NCI-H2107 treated with DMSO at 0.1 percent for 48 hours (cell line): Measurements from ENCODE around the gene CAMTA2.
"Not testable (repeated sequence)": the region's sequence is repeated elsewhere in the genome, so short reads cannot be mapped to it uniquely, and the experiment has no call there.

Experiments used
- DNase-seq: peaks from one replicate; lab custom pipeline; 2025; ENCODE audit not compliant: unreplicated experiment; lab: John Stamatoyannopoulos, UW

Gene CAMTA2, protein sequence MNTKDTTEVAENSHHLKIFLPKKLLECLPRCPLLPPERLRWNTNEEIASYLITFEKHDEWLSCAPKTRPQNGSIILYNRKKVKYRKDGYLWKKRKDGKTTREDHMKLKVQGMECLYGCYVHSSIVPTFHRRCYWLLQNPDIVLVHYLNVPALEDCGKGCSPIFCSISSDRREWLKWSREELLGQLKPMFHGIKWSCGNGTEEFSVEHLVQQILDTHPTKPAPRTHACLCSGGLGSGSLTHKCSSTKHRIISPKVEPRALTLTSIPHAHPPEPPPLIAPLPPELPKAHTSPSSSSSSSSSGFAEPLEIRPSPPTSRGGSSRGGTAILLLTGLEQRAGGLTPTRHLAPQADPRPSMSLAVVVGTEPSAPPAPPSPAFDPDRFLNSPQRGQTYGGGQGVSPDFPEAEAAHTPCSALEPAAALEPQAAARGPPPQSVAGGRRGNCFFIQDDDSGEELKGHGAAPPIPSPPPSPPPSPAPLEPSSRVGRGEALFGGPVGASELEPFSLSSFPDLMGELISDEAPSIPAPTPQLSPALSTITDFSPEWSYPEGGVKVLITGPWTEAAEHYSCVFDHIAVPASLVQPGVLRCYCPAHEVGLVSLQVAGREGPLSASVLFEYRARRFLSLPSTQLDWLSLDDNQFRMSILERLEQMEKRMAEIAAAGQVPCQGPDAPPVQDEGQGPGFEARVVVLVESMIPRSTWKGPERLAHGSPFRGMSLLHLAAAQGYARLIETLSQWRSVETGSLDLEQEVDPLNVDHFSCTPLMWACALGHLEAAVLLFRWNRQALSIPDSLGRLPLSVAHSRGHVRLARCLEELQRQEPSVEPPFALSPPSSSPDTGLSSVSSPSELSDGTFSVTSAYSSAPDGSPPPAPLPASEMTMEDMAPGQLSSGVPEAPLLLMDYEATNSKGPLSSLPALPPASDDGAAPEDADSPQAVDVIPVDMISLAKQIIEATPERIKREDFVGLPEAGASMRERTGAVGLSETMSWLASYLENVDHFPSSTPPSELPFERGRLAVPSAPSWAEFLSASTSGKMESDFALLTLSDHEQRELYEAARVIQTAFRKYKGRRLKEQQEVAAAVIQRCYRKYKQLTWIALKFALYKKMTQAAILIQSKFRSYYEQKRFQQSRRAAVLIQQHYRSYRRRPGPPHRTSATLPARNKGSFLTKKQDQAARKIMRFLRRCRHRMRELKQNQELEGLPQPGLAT

DNA sequence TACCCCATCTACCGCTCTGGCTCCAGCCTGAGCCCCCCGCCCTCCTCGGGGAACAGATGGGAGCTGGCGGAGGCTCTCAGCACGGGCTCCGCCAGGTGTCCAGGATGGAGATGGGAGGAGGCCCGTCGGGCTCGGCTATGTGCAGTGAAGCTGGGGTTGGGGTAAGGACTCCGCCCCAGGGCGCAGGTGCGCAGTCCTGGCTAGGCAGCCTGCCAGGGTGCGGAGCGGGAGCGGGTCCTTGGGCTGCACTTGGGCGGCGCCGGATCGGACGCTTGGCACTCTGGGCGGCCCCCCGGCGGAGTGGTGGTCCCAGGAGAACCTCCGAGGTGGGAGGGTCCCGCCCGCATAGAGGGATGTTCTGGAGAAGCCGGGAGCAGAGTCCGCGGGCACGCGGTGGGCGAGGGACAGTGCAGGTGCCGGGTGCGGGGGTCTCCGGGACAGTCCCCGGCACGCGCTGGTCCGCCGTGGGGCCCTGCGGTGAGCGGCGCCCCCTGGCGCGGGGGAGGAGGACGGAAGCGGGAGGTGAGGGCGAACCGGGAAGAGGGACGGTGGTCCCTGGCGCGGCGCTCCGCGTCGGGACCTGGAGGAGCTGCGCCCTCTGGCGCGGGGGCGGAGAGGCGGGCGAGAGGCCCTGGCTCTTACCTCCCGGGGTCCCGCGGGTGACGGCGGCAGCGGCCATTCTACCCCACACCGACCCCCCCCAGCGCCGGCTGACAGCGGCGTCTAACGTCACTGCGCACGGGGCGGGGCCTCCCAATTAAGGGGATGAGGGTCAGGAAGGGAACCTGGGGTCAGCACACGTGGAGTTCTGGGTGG lies at the start of gene CAMTA2:
Gene CAMTA2, minus strand, starts transcription at position 725 of the 816 bp plus-strand sequence. CDS start 1,453 bp downstream, outside the sequence.
- DNase-seq = peak; percentile 41

DNA sequence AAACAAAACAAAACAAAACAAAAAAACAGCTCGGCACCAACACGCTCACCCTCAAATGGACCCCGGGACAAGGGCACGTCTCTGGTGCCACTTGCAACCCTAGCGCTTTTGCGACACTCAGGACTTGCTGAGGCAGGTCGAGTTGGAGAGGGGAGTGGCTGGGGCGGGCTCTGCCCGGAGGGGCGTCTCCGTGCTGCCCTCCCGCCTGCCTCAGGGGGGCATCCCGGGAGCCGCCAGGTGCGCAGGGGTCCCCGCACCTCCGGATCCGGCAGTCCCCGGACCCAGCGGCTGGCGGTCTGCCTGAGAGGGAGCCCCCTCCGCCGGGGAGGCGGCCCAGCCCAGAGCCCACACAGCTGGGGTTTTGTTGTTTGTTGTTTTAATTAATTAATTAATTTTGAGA lies 47.8 kb upstream of the CAMTA2 start, which contains the start of gene SLC52A1:
Gene SLC52A1, minus strand, starts transcription at position 112 of the 400 bp plus-strand sequence. CDS start 820 bp downstream, outside the sequence.
- no peak for DNase-seq

DNA sequence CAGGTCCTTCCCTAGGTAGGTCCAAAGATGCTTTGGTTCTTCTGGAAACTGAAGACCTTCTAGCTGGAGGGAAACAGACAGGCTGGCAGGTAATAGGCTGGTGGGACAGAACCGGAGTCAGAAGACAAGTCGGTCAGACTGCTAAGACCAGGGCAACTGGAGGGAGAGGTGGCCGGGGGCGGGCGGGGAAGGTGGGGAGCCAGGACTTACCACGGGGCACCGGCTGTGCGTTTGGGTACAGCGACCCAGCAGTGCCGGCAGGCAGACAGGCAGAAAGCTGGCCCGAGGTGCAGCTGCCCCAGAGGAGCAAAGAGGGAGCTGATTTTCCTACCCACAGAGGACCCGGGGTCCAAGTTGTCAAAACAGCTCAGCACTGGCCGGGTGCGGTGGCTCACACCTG lies 47.2 kb upstream of the CAMTA2 start:
- DNase-seq = no peak

DNA sequence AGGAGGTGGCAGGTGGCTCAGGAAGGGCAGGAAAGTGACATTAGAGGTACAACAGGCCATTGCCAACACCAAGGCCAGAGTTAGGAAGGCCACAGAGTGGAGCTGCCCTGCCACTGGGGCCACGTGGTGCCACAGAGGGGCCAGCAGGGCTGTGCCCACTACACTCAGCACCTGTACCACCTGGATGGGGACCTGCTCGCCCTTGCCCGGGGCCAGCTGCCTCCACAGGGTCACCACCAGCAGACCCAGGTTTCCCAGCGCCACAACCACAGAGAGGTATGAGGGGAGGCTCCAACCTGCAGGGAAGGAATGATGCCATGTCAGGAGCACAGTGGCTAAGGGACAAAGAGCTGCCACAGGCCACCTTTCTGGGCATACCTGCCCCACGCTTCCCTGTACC lies 46.6 kb upstream of the CAMTA2 start:
- no peak for DNase-seq

DNA sequence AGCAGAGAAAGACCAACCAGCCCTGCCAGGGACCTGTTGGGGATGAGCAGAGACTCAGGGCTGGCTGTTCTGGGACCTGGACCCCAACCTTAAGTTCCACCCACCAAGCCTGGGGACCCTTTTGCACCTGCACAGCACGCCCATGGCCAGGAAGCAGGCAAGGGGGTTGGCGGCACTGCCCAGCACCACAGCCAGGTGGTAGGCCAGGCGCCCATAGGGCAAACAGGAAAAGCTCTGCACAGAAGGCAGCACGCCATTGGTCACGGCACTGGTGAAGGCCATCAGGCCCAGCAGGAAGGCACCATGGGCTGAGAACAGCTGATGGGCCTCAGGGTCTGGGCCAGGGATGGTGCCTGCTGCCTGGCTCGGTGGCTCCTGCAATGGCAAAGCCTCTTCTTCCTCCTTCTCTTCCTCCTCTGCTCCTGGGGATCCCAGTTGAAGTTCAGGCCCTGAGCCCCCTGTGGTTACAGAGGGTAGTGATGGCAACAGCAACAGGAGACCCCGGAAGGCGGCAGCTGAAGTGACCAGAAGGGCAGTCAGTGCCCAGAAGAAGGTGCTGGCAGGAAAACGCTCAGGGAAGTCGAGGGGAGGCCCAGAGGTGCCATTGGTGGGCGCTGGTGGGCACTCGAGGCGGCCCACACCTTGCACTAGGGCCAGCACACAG lies 46.0 kb upstream of the CAMTA2 start:
- DNase-seq = no peak

DNA sequence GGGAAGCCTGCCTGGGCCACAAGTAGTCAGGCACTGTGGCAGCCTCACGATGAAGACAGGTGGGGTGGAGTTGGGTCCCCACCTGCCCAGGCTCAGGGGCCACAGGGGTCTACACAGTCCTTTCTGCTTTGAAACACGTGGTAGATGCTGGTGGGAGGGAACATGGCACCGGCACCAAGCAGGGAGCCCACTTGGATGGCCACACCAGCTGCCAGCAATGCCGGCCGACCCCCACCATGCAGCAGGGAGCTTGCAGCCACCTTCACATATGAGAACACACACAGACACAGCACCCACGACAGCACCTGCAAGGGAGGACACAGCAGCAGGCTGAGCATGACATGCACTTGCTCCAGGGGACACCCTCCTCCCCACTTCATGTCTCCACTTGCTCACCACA lies 45.4 kb upstream of the CAMTA2 start:
- no peak for DNase-seq

DNA sequence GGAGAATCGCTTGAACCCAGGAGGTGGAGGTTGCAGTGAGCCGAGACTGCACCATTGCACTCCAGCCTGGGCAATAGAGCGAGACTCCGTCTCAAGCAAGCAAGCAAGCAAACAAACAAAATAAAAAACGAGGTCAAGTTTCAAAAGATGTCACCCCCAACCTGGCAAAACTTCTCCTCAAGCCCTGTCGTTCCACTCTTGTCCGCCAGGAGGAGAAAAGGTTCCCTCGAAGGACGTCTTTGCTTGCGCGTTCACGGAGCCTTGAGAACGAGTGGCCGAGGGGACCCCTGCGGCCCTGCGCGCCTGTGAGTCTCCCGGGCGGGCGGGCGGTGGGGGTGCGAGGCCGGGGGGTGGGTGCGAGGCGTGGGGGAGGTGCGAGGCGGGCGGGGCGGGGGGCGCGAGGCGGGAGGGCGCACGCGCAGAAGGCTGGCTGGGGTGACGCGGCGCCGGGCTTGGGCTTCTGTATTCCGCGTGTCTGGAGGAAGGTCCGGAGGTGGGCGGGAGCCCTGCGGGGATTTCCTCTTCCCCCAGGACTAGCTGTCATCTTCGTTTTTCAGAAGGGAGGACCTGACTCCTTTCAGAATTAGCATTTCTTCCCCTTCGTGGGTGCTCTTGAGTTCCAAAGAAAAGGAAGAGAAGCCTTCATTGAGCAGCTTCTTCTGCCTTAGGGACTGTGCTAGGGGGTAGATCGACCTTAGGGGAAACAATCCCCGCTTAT lies 44.0 kb upstream of the CAMTA2 start:
- DNase-seq = peak; percentile 8

DNA sequence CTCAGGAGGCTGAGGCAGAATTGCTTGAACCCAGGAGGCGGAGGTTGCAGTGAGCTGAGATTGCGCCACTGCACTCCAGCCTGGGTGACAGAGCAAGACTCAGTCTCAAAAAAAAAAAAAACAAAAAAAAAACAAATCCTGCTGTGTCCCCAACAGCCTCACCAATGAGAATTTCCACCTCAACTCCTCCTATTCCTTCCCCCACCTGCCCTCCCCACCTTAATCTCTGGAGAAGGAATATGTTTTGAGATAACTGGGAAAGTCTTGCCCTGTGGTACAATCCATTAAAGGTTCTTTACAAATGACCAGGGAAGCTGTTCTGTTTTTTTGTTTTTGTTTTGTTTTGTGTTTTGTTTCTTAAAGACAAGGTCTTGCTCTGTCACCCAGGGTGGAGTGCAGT lies 42.7 kb upstream of the CAMTA2 start:
- not testable (repeated sequence) for DNase-seq

DNA sequence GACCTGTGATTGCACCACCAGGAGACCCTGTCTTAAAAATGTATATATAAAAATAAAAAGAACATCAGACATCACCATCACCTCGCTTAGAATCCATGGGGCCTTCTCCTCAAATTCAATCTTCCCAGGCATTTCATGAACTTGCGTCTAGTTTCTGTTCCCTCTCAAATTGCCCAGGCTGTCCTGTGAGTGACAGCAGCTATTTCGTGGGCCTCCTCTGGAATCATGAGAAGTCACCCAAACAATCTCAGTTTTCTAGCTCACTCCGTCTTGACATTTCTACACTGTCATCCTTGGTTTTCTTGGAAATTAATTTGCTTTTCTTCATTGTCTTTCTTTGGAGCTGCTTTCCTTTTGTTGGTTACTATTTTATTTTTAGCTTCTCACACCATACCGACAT lies 40.4 kb upstream of the CAMTA2 start:
- no peak for DNase-seq

DNA sequence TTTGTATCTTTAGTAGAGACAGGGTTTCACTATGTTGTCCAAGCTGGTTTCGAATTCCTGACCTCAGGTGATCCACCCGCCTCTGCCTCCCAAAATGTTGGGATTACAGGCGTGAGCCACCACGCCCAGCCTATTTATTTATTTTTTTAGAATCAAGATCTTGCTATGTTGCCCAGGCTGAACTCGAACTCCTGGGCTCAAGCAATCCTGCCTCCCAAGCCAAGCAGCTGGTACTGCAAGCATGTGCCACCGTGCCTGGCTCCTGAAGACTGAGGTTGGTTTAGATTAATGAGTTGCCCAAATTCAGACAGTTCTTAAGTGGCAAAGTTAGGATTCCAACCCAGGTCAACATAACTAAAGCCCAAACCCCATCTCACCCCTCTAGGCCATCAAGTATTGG lies 39.8 kb upstream of the CAMTA2 start:
- DNase-seq = no peak

DNA sequence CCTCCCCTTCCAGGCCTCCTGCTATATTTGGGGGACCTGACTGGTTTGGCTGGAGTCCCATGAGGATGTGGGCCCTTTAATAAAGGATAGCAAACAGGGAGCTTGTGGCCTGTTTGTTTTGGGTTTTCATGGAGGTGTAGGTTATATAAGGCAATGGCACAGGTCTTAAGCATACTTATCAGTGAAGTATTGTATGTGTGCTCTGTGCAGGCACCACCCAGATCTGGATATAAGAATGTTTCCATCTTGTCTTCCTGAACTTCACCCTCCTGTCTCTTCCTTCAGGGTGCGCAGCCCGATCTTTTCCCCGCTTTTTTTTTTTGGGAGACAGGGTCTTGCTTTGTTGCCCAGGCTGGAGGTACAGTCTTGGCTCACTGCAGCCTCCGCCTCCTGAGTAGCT lies 37.1 kb upstream of the CAMTA2 start:
- no peak for DNase-seq

DNA sequence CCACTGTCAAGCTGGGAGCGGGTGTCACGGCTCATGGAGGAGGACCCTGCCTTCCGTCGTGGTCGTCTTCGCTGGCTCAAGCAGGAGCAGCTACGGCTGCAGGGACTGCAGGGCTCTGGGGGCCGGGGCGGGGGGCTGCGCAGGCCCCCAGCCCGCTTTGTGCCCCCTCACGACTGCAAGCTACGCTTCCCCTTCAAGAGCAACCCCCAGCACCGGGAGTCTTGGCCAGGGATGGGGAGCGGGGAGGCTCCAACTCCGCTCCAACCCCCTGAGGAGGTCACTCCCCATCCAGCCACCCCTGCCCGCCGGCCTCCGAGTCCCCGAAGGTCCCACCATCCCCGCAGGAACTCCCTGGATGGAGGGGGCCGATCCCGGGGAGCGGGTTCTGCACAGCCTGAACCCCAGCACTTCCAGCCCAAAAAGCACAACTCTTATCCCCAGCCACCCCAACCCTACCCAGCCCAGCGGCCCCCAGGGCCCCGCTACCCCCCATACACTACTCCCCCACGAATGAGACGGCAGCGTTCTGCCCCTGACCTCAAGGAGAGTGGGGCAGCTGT lies 36.2 kb upstream of the CAMTA2 start:
- DNase-seq = no peak

DNA sequence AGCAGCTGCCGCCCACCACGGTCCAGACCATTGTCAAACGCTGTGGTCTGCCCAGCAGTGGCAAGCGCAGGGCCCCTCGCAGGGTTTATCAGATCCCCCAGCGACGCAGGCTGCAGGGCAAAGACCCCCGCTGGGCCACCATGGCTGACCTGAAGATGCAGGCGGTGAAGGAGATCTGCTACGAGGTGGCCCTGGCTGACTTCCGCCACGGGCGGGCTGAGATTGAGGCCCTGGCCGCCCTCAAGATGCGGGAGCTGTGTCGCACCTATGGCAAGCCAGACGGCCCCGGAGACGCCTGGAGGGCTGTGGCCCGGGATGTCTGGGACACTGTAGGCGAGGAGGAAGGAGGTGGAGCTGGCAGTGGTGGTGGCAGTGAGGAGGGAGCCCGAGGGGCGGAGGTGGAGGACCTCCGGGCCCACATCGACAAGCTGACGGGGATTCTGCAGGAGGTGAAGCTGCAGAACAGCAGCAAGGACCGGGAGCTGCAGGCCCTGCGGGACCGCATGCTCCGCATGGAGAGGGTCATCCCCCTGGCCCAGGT lies 34.8 kb upstream of the CAMTA2 start:
- no peak for DNase-seq

DNA sequence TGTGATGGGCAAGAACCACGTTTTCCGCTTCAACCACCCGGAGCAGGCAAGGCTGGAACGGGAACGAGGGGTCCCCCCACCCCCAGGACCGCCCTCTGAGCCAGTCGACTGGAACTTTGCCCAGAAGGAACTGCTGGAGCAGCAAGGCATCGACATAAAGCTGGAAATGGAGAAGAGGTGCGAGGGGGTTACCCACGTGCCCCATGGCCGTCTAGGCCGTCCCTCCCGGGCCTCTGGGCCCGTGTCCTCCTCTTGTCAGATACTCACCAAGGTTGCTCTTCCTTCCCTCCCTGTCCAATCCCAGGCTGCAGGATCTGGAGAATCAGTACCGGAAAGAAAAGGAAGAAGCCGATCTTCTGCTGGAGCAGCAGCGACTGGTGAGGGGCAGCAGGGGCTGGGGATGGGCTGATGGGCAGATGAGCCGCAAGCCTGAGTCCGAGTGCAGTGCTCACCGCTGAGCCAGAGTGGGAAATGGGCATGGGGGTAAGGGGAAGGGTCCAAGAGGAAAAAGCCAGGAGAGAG lies 33.1 kb upstream of the CAMTA2 start:
- no peak for DNase-seq

DNA sequence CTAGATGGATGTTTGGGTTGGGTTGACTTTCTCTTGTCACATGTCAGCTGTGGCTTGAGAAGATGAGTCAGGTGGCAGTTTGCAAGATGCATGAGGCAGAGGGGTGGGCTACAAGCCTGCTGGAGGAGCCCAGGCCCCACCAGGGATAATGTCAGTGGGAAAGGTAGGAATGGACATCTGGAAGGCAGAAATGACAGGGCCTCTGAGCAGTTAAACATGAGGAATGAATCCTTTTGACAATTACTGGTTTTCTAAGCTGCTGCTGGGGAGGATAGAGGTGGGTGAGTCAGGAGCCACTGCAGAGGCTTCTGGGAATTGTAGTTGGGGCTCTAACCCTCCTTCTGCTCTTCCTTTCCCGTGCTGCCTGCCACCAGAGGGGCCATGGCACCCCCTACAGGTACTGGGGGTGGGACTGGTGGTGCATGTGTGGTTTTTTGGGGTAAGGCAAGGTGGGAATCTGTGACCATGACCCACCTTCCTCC lies 32.0 kb upstream of the CAMTA2 start:
- DNase-seq = no peak

DNA sequence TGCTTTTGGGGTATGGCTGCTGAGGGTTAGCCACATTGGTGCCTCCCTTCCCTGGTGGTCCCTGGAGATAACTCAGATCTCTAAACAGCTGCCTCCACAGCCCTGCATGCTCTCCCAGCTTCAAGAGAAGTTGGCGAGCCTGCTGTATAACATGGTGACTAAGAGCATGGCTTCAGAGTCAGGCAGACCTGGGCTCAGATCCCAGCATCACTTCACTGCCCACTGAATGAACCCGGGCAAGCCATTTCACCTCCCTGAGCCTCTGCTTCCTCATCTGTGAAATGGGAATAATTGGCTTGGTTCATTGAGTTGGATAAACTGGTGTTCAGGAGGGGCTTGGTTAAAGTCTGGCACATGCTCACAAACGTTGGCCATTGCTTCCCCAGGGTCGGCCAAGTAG lies 26.9 kb upstream of the CAMTA2 start:
- DNase-seq = no peak

DNA sequence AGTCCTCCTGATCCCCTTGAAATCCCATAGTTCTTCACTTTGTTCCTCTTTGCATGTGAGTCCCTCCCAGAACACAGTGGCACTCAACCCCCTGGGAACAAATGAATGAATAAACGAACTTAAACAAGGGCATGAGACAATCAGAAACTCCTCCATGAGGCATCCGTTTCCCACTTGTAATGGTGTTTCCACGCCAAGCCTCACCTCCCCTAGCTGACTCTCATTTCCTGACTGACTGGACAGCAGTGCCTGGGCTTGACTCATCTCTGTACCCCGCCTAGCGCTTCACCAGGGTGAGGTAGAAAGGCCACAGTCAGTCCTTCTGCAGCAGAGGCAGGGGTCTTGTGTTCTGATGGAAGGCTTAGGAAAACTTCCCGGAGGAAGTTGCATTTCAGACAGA lies 24.5 kb upstream of the CAMTA2 start:
- DNase-seq = no peak

DNA sequence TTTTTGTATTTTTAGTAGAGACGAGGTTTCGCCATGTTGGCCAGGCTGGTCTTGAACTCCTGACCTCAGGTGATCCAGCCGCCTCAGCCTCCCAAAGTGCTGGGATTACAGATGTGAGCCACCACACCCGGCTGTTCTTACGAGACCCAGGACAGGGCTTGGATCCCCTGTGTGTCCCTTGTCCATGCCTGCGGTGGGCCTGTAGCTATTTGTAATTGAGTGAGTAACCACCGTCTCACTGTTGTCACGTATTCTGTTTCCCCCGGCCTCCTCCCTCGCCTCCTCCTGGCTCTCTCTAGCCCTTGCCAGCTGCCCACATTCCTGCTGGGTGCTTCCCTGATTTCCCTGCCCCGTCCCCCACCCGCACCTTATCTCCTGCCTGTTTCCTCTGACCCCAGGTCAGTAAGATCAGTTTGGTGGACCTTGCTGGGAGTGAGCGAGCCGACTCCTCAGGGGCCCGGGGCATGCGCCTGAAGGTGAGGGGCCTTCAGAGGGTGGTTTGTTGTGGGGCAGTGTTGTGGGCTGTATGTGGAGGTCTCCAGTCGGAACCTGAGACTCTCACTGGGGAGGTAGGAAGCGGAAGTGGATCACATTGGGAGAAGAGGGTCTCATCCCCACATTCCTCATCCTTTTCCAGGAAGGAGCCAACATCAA lies 15.9 kb upstream of the CAMTA2 start:
- DNase-seq = no peak
